HepG2 (cell line): Measurements from ENCODE around the gene LIMS2. TPM values are rescaled to one million over a fixed set of nuclear protein-coding genes. Genes with fewer than 3 reads are reported as not detected.

Source experiments
- ASH2L ChIP-seq: fragments of 300-600, 200-600 bp; sonication (generic); IDR thresholded peaks from 2 replicates; pipeline ENCODE4 v1.7.0; 2017; ENCODE audit warnings: low read depth, mild to moderate bottlenecking, moderate library complexity, mixed read lengths, low read length; ENCODE audit not compliant: insufficient read length
- ATF7-NPFF ChIP-seq: sonication (generic); formaldehyde crosslinking; IDR thresholded peaks from 2 replicates; pipeline ENCODE4 v1.8.1; 2023; ENCODE audit warnings: mild to moderate bottlenecking, low read depth, missing genetic modification reagents, moderate library complexity
- DMTF1 ChIP-seq: sonication (generic); formaldehyde crosslinking; IDR thresholded peaks from 2 replicates; pipeline ENCODE4 v1.4.0; 2020; ENCODE audit warnings: mild to moderate bottlenecking, missing genetic modification reagents
- ETS1 ChIP-seq: sonication (generic); formaldehyde crosslinking; IDR thresholded peaks from 2 replicates; pipeline ENCODE4 v1.4.0; 2020; ENCODE audit warnings: missing genetic modification reagents
- GZF1 ChIP-seq: sonication (generic); formaldehyde crosslinking; IDR thresholded peaks from 2 replicates; pipeline ENCODE4 v1.5.1; 2020; ENCODE audit warnings: mild to moderate bottlenecking, missing genetic modification reagents
- HDAC6 ChIP-seq: fragments of 200-600 bp; sonication (generic); IDR thresholded peaks from 2 replicates; pipeline ENCODE4 v1.7.0; 2017; ENCODE audit warnings: mild to moderate bottlenecking, antibody characterized with exemption, low read length, low read depth
- HOXA9 ChIP-seq: sonication (generic); formaldehyde crosslinking; IDR thresholded peaks from 2 replicates; pipeline ENCODE4 v1.8.1; 2022; ENCODE audit warnings: missing genetic modification reagents, mild to moderate bottlenecking, moderate library complexity, borderline replicate concordance
- JDP2 ChIP-seq: sonication (generic); formaldehyde crosslinking; IDR thresholded peaks from 2 replicates; pipeline ENCODE4 v1.8.1; 2022; ENCODE audit warnings: missing genetic modification reagents, borderline replicate concordance
- KDM6A ChIP-seq: IDR thresholded peaks from 2 replicates; pipeline ENCODE4 v1.6.1; 2016; ENCODE audit warnings: low read depth
- KLF9 ChIP-seq: IDR thresholded peaks from 2 replicates; pipeline ENCODE4 v1.6.1; 2016; ENCODE audit warnings: low read depth
- PAF1 ChIP-seq: IDR thresholded peaks from 2 replicates; pipeline ENCODE4 v1.6.1; 2016; ENCODE audit warnings: missing genetic modification reagents, missing compliant biosample characterization
- STAT5B ChIP-seq: sonication (generic); formaldehyde crosslinking; IDR thresholded peaks from 2 replicates; pipeline ENCODE4 v1.4.0; 2020; ENCODE audit warnings: missing genetic modification reagents
- WIZ ChIP-seq: sonication (generic); formaldehyde crosslinking; IDR thresholded peaks from 2 replicates; pipeline ENCODE4 v1.5.1; 2020; ENCODE audit warnings: mild to moderate bottlenecking, missing genetic modification reagents
- ZBTB43 ChIP-seq: sonication (generic); formaldehyde crosslinking; conservative IDR thresholded peaks from 2 replicates; pipeline ENCODE4 v1.4.0; 2020; ENCODE audit warnings: missing genetic modification reagents
- ZNF333 ChIP-seq: sonication (generic); formaldehyde crosslinking; IDR thresholded peaks from 2 replicates; pipeline ENCODE4 v1.4.0; 2020; ENCODE audit warnings: mild to moderate bottlenecking, missing genetic modification reagents, borderline replicate concordance
- ZNF33A ChIP-seq: sonication (generic); formaldehyde crosslinking; IDR thresholded peaks from 2 replicates; pipeline ENCODE4 v1.5.1; 2020; ENCODE audit warnings: missing genetic modification reagents, mild to moderate bottlenecking, moderate library complexity, borderline replicate concordance
- ZNF660 ChIP-seq: sonication (generic); formaldehyde crosslinking; IDR thresholded peaks from 2 replicates; pipeline ENCODE4 v1.5.1; 2020; ENCODE audit warnings: mild to moderate bottlenecking, low read depth, missing genetic modification reagents, borderline replicate concordance
- polyA plus RNA-seq, 8 experiments: library from polyadenylated mRNA; depleted of rRNA in 3 of 8; stranded (reverse) in 7 of 8; unstranded in 1 of 8; fragments of >200 nt; fragmentation: Illumina TruSeq in 4 of 8; extraction: Trizol in 4 of 8; gene quantifications; 2 replicates each; pipeline versions ENCODE4 v1.2.1 to v1.2.3, GENCODE V29; 2011 to 2016; ENCODE audit warnings: low read depth in 4 of 8, missing spikeins in 1 of 8, mixed read lengths in 1 of 8; ENCODE audit not compliant: insufficient read depth in 1 of 8
- total RNA-seq, 5 experiments: library from RNA; depleted of rRNA; stranded (reverse); fragments of >200 nt; fragmentation: Illumina TruSeq; extraction: Trizol; gene quantifications; 2 replicates each; pipeline ENCODE4 v1.2.3, GENCODE V29; 2016; ENCODE audit warnings: low read depth in 1 of 5
- TF ChIP-seq, protein P1 (sequence below): sonication (generic); formaldehyde crosslinking; IDR thresholded peaks from 2 replicates; pipeline ENCODE4 v1.4.0; 2020; ENCODE audit warnings: missing genetic modification reagents
- TF ChIP-seq, protein P2 (sequence below): IDR thresholded peaks from 2 replicates; pipeline ENCODE4 v1.6.1; 2016; ENCODE audit warnings: low read depth, borderline replicate concordance
- TF ChIP-seq, protein P3 (sequence below): sonication (generic); formaldehyde crosslinking; IDR thresholded peaks from 2 replicates; pipeline ENCODE4 v1.4.0; 2020; ENCODE audit warnings: low read depth, mild to moderate bottlenecking, missing genetic modification reagents

LIMS2 gene
- total and polyA plus RNA-seq, 2 of the 13 experiments (the other 11 are each of a cell fraction or from before 2014, with no cell fraction given), result 1.0 to 1.9 TPM

DNA sequence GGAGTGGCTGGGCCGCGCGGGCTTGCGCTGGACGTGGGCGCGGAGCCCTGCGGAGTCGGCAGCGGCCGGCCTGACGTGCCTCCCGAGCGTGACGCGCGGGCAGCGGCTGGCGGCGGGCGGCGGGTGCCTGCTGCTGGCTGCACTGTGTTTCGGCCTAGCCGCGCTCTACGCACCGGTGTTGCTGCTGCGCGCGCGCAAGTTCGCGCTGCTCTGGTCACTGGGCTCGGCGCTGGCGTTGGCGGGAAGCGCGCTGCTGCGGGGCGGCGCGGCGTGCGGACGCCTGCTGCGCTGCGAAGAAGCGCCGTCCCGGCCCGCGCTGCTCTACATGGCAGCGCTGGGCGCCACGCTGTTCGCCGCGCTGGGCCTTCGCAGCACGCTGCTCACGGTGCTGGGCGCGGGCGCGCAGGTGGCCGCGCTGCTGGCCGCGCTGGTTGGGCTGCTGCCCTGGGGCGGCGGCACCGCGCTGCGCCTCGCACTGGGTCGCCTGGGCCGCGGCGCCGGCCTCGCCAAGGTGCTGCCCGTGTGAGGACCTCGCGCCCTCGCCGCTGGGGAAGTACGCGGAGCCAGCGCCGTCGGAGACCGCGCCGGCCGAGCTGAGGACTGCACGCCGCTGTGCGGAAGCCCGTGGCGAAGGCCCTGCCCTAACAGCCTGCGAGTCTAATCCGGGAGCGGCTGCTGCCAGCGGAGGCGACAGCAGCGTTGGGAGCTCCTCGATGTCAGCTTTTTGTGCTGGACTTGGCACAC is 26.5 kb upstream of the LIMS2 start (continued):
- TF ChIP-seq KLF9 (CRISPR knock-in tag) (peak; percentile 56; the same call in 1 of the 2 replicates), ZNF660 (CRISPR knock-in tag) (no peak), ZNF333 (CRISPR knock-in tag) (no peak; the same call in 1 of the 2 replicates), HDAC6 (no peak), ATF7-NPFF (CRISPR knock-in tag) (peak; percentile 88), ETS1 (CRISPR knock-in tag) (peak; percentile 86; the same call in 1 of the 2 replicates), HOXA9 (CRISPR knock-in tag) (peak; percentile 16; the same call in 1 of the 2 replicates), WIZ (CRISPR knock-in tag) (no peak), GZF1 (CRISPR knock-in tag) (peak; percentile 91), ZNF33A (no peak), JDP2 (CRISPR knock-in tag) (no peak), ZBTB43 (no peak), DMTF1 (CRISPR knock-in tag) (0 out of 2 replicates have a peak, but pooled peaks have one; percentile 38), ASH2L (peak; percentile 87), STAT5B (CRISPR knock-in tag) (no peak), PAF1 (CRISPR knock-in tag) (no peak), KDM6A (CRISPR knock-in tag) (no peak)
- TF ChIP-seq, protein P1, sequence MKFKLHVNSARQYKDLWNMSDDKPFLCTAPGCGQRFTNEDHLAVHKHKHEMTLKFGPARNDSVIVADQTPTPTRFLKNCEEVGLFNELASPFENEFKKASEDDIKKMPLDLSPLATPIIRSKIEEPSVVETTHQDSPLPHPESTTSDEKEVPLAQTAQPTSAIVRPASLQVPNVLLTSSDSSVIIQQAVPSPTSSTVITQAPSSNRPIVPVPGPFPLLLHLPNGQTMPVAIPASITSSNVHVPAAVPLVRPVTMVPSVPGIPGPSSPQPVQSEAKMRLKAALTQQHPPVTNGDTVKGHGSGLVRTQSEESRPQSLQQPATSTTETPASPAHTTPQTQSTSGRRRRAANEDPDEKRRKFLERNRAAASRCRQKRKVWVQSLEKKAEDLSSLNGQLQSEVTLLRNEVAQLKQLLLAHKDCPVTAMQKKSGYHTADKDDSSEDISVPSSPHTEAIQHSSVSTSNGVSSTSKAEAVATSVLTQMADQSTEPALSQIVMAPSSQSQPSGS (CRISPR knock-in tag), result no peak
- TF ChIP-seq, protein P2, sequence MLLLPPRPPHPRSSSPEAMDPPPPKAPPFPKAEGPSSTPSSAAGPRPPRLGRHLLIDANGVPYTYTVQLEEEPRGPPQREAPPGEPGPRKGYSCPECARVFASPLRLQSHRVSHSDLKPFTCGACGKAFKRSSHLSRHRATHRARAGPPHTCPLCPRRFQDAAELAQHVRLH (CRISPR knock-in tag), result no peak
- TF ChIP-seq, protein P3, sequence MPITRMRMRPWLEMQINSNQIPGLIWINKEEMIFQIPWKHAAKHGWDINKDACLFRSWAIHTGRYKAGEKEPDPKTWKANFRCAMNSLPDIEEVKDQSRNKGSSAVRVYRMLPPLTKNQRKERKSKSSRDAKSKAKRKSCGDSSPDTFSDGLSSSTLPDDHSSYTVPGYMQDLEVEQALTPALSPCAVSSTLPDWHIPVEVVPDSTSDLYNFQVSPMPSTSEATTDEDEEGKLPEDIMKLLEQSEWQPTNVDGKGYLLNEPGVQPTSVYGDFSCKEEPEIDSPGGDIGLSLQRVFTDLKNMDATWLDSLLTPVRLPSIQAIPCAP (CRISPR knock-in tag), result no peak
